Fibroblast of pulmonary artery (primary cell): ENCODE data around the gene CKM.

Experiments used
- DNase-seq: peaks from one replicate; pipeline ENCODE4 v3.0.0-alpha.2; 2010; ENCODE audit warnings: low read depth
- H3K4me3 ChIP-seq: replicated peaks from 2 replicates; pipeline ENCODE4 v1.5.1; 2011; ENCODE audit warnings: low read depth, mild to moderate bottlenecking, control low read depth, low read length, moderate library complexity
- CTCF ChIP-seq: IDR thresholded peaks from 2 replicates; pipeline ENCODE4 v1.5.1; 2011; ENCODE audit warnings: mild to moderate bottlenecking, control low read depth, low read length, inconsistent platforms; ENCODE audit errors: missing control alignments

CKM gene

GRCh38 chr19:45362291-45362690 lies 39.6 kb upstream of the CKM start:
- DNase-seq, result no peak
- no peak overlapping the region for H3K4me3 ChIP-seq
- no peak for TF ChIP-seq CTCF

- DNase-seq, result no peak
- TF ChIP-seq CTCF, result no peak
- H3K4me3 ChIP-seq, result no peak overlapping the region
Measured at GRCh38 chr19:45361608-45362007, 38.9 kb upstream of the CKM start.

GRCh38 chr19:45358213-45358792 lies 35.6 kb upstream of the CKM start:
- no peak overlapping the region for H3K4me3 ChIP-seq
- TF ChIP-seq CTCF, result no peak
- no peak for DNase-seq

GRCh38 chr19:45357445-45357783 lies 34.7 kb upstream of the CKM start:
- no peak overlapping the region for H3K4me3 ChIP-seq
- TF ChIP-seq CTCF, result no peak
- DNase-seq, result no peak

- TF ChIP-seq CTCF, result no peak
- no peak overlapping the region for H3K4me3 ChIP-seq
- DNase-seq, result no peak
Measured at GRCh38 chr19:45356760-45357444, 34.2 kb upstream of the CKM start.

- no peak overlapping the region for H3K4me3 ChIP-seq
- TF ChIP-seq CTCF, result no peak
- DNase-seq, result no peak
Measured at GRCh38 chr19:45355910-45356309, 33.2 kb upstream of the CKM start.

GRCh38 chr19:45355402-45355801 lies 32.7 kb upstream of the CKM start:
- no peak overlapping the region for H3K4me3 ChIP-seq
- TF ChIP-seq CTCF, result no peak

More at GRCh38 chr19:45355402-45355801, 32.7 kb upstream of the CKM start:
- no peak for DNase-seq
